HG03565 (cell line): Measurements from ENCODE around the gene KCNS3.
A peak's percentile ranks its signal among the peaks of the same experiment; 100 is the strongest.
"Not testable (repeated sequence)": the region's sequence is repeated elsewhere in the genome, so short reads cannot be mapped to it uniquely, and the experiment has no call there.

ENCODE experiments used
- ATAC-seq: cut with Tn5 transposase; IDR thresholded peaks from one replicate; pipeline ENCODE4 v1.9.1; 2021; ENCODE audit warnings: mild to moderate bottlenecking, moderate library complexity; ENCODE audit not compliant: unreplicated experiment

KCNS3 gene

GRCh38 chr2:17940091-17940630 lies 61.7 kb downstream of the KCNS3 start:
- ATAC-seq, result no peak

GRCh38 chr2:17943444-17943843 lies 65.0 kb downstream of the KCNS3 start:
- no peak for ATAC-seq

GRCh38 chr2:17947113-17947512 lies 68.6 kb downstream of the KCNS3 start:
- ATAC-seq, result no peak

GRCh38 chr2:17950006-17950405 lies 71.5 kb downstream of the KCNS3 start:
- no peak for ATAC-seq

GRCh38 chr2:17951563-17951962 lies 73.1 kb downstream of the KCNS3 start:
- no peak for ATAC-seq

- ATAC-seq, result no peak
Observed at GRCh38 chr2:17958466-17959092, 80.1 kb downstream of the KCNS3 start.

GRCh38 chr2:17959356-17959755 lies 80.9 kb downstream of the KCNS3 start:
- ATAC-seq, result no peak

- peak; percentile 65 for ATAC-seq
Observed at GRCh38 chr2:17959833-17960232, 81.4 kb downstream of the KCNS3 start.

GRCh38 chr2:17960925-17961324 lies 82.5 kb downstream of the KCNS3 start:
- ATAC-seq, result no peak

- no peak for ATAC-seq
Observed at GRCh38 chr2:17961789-17962188, 83.3 kb downstream of the KCNS3 start.

GRCh38 chr2:17962876-17963275 lies 84.4 kb downstream of the KCNS3 start:
- no peak for ATAC-seq

- not testable (repeated sequence) for ATAC-seq
Observed at GRCh38 chr2:17963571-17963970, 85.1 kb downstream of the KCNS3 start.

- ATAC-seq, result no peak
Observed at GRCh38 chr2:17965196-17965595, 86.7 kb downstream of the KCNS3 start.

- ATAC-seq, result no peak
Observed at GRCh38 chr2:17966798-17967197, 88.3 kb downstream of the KCNS3 start.

- ATAC-seq, result no peak
Observed at GRCh38 chr2:17969661-17970060, 91.2 kb downstream of the KCNS3 start.

- ATAC-seq, result no peak
Observed at GRCh38 chr2:17971531-17972125, 93.2 kb downstream of the KCNS3 start.

GRCh38 chr2:17972991-17973390 lies 94.5 kb downstream of the KCNS3 start:
- ATAC-seq, result no peak

- ATAC-seq, result no peak
Observed at GRCh38 chr2:17975401-17975800, 96.9 kb downstream of the KCNS3 start.

- no peak for ATAC-seq
Observed at GRCh38 chr2:17976871-17977746, 98.6 kb downstream of the KCNS3 start.

- ATAC-seq, result no peak
Observed at GRCh38 chr2:17979707-17980106, 101.2 kb downstream of the KCNS3 start.

GRCh38 chr2:17981936-17982335 lies 103.5 kb downstream of the KCNS3 start:
- no peak for ATAC-seq
